GM12878 (cell line): ENCODE data around the gene PIEZO2. TPM values are rescaled to one million over a fixed set of nuclear protein-coding genes. Genes with fewer than 3 reads are reported as not detected.

ENCODE experiments used
- BACH1 ChIP-seq: fragments of 450-650 bp; IDR thresholded peaks from 2 replicates; pipeline ENCODE4 v1.6.1; 2017; ENCODE audit warnings: mild to moderate bottlenecking, borderline replicate concordance
- BRCA1 ChIP-seq: IDR thresholded peaks from 2 replicates; pipeline ENCODE4 v1.6.1; 2011; ENCODE audit warnings: low read depth, low read length, improper control_type of control experiment
- HDGF ChIP-seq: fragments of 450-650 bp; IDR thresholded peaks from 2 replicates; pipeline ENCODE4 v1.6.1; 2016; ENCODE audit warnings: antibody characterized with exemption
- JUNB ChIP-seq: IDR thresholded peaks from 2 replicates; pipeline ENCODE4 v1.6.1; 2016; ENCODE audit warnings: antibody characterized with exemption, mild to moderate bottlenecking
- KLF5 ChIP-seq: fragments of 450-650 bp; IDR thresholded peaks from 2 replicates; pipeline ENCODE4 v1.6.1; 2014; ENCODE audit warnings: mild to moderate bottlenecking; ENCODE audit not compliant: partially characterized antibody
- PAX8 ChIP-seq: fragments of 450-650 bp; IDR thresholded peaks from 2 replicates; pipeline ENCODE4 v1.6.1; 2017; ENCODE audit warnings: mild to moderate bottlenecking, moderate library complexity
- PML ChIP-seq: IDR thresholded peaks from 2 replicates; pipeline ENCODE4 v1.6.1; 2012; ENCODE audit warnings: low read length, inconsistent platforms
- POLR2AphosphoS5 ChIP-seq: IDR thresholded peaks from 2 replicates; pipeline ENCODE4 v1.6.1; 2011; ENCODE audit warnings: mild to moderate bottlenecking, low read length, inconsistent platforms
- TBL1XR1 ChIP-seq: IDR thresholded peaks from 2 replicates; pipeline ENCODE4 v1.6.1; 2012; ENCODE audit warnings: low read depth, low read length, improper control_type of control experiment
- polyA plus RNA-seq, 11 experiments: library from polyadenylated mRNA; depleted of rRNA in 4 of 11; unstranded in 6 of 11; stranded (reverse) in 5 of 11; fragments of >200 nt; fragmentation: Nextera tagmentation in 4 of 11; fragmentation: Illumina TruSeq in 1 of 11; extraction: Ambion mirVana in 4 of 11; extraction: Trizol in 1 of 11; gene quantifications; 1 replicate in 1 of 11; 2 replicates in 10 of 11; pipeline versions ENCODE4 v1.2.1 to v1.2.3, GENCODE V29; 2011 to 2016; ENCODE audit warnings: inconsistent platforms in 2 of 11, missing spikeins in 2 of 11, low read depth in 1 of 11
- total RNA-seq, 4 experiments: library from RNA; depleted of rRNA in 3 of 4; stranded (reverse); fragments of >200 nt in 3 of 4; fragmentation: Illumina TruSeq in 1 of 4; extraction: Trizol in 1 of 4; gene quantifications; 2 replicates each; pipeline versions ENCODE4 v1.2.1 to v1.2.3, GENCODE V29; 2013 to 2021
- TF ChIP-seq, protein P1 (sequence below): fragments of 450-650 bp; formaldehyde crosslinking; IDR thresholded peaks from 2 replicates; pipeline ENCODE4 v1.4.0; 2020; ENCODE audit warnings: mild to moderate bottlenecking, moderate library complexity
- TF ChIP-seq, protein P2 (sequence below): fragments of 150-350 bp; IDR thresholded peaks from 2 replicates; pipeline ENCODE4 v1.6.1; 2016; ENCODE audit warnings: low read depth, low read length
- TF ChIP-seq, protein P3 (sequence below): fragments of 450-650 bp; IDR thresholded peaks from 2 replicates; pipeline ENCODE4 v1.6.1; 2017; ENCODE audit warnings: borderline replicate concordance

PIEZO2 gene
- total and polyA plus RNA-seq, 10 of the 15 experiments (the other 5 are each of a cell fraction or from before 2014, with no cell fraction given) = 6.7 to 42.3 (median 27.4) TPM

DNA sequence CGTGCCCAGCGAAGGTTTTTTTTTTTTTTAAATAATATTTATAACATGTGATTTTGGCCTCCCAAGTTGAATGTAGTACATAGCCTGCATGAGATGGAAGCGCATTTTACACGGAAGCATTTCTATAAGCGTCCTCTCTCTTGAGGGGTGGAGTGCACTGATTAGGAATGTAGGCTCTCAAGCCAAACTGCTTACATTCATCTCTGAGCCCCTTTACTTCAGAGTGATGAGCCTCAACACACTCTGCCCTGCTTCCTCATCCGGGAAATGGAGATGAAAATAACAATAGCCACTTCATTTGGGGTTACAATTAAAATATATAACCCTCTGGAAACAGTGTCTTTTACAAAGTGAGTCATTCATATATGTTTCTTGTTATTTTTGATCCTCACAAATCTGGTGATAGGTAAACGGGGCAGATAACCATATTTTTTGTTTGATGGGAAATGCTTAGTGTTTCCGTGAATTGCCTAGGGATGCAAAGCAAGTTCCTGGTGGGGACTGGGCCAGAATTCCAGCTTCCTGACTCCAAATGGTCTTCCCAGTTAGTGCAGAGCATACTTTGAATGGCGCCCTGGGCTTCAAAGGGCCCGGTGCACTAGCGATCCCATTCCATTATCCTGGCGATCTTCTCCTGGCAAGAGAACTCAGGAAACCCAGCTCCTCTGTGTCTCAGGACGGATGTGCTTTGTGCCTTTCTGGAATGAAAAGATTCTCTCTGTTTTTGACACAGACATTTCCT, 124.3 kb downstream of the PIEZO2 start (continued):
- no peak for TF ChIP-seq PAX8
- no peak for TF ChIP-seq POLR2AphosphoS5
- TF ChIP-seq TBL1XR1 = no peak
- TF ChIP-seq HDGF = no peak
- TF ChIP-seq PML = no peak
- TF ChIP-seq, protein P1, sequence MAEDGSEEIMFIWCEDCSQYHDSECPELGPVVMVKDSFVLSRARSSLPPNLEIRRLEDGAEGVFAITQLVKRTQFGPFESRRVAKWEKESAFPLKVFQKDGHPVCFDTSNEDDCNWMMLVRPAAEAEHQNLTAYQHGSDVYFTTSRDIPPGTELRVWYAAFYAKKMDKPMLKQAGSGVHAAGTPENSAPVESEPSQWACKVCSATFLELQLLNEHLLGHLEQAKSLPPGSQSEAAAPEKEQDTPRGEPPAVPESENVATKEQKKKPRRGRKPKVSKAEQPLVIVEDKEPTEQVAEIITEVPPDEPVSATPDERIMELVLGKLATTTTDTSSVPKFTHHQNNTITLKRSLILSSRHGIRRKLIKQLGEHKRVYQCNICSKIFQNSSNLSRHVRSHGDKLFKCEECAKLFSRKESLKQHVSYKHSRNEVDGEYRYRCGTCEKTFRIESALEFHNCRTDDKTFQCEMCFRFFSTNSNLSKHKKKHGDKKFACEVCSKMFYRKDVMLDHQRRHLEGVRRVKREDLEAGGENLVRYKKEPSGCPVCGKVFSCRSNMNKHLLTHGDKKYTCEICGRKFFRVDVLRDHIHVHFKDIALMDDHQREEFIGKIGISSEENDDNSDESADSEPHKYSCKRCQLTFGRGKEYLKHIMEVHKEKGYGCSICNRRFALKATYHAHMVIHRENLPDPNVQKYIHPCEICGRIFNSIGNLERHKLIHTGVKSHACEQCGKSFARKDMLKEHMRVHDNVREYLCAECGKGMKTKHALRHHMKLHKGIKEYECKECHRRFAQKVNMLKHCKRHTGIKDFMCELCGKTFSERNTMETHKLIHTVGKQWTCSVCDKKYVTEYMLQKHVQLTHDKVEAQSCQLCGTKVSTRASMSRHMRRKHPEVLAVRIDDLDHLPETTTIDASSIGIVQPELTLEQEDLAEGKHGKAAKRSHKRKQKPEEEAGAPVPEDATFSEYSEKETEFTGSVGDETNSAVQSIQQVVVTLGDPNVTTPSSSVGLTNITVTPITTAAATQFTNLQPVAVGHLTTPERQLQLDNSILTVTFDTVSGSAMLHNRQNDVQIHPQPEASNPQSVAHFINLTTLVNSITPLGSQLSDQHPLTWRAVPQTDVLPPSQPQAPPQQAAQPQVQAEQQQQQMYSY (CRISPR knock-in tag) = no peak
- no peak for TF ChIP-seq KLF5
- no peak for TF ChIP-seq JUNB
- no peak for TF ChIP-seq BACH1
- TF ChIP-seq BRCA1 = no peak
- TF ChIP-seq, protein P2, sequence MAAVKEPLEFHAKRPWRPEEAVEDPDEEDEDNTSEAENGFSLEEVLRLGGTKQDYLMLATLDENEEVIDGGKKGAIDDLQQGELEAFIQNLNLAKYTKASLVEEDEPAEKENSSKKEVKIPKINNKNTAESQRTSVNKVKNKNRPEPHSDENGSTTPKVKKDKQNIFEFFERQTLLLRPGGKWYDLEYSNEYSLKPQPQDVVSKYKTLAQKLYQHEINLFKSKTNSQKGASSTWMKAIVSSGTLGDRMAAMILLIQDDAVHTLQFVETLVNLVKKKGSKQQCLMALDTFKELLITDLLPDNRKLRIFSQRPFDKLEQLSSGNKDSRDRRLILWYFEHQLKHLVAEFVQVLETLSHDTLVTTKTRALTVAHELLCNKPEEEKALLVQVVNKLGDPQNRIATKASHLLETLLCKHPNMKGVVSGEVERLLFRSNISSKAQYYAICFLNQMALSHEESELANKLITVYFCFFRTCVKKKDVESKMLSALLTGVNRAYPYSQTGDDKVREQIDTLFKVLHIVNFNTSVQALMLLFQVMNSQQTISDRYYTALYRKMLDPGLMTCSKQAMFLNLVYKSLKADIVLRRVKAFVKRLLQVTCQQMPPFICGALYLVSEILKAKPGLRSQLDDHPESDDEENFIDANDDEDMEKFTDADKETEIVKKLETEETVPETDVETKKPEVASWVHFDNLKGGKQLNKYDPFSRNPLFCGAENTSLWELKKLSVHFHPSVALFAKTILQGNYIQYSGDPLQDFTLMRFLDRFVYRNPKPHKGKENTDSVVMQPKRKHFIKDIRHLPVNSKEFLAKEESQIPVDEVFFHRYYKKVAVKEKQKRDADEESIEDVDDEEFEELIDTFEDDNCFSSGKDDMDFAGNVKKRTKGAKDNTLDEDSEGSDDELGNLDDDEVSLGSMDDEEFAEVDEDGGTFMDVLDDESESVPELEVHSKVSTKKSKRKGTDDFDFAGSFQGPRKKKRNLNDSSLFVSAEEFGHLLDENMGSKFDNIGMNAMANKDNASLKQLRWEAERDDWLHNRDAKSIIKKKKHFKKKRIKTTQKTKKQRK = no peak
- TF ChIP-seq, protein P3, sequence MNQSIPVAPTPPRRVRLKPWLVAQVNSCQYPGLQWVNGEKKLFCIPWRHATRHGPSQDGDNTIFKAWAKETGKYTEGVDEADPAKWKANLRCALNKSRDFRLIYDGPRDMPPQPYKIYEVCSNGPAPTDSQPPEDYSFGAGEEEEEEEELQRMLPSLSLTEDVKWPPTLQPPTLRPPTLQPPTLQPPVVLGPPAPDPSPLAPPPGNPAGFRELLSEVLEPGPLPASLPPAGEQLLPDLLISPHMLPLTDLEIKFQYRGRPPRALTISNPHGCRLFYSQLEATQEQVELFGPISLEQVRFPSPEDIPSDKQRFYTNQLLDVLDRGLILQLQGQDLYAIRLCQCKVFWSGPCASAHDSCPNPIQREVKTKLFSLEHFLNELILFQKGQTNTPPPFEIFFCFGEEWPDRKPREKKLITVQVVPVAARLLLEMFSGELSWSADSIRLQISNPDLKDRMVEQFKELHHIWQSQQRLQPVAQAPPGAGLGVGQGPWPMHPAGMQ = no peak
